CD14-positive monocyte (primary cell): ENCODE results near the gene HLA-DRB1. TPM values are rescaled to one million over a fixed set of nuclear protein-coding genes. Genes with fewer than 3 reads are reported as not detected.
A peak's percentile ranks its signal among the peaks of the same experiment; 100 is the strongest.

Experiments
- DNase-seq, 3 donors: peaks; one replicate each; pipeline ENCODE4 v3.0.0-alpha.2; 2011 to 2022
- H2AFZ ChIP-seq: 2 replicates; pipeline ENCODE4 v1.6.0; 2012; ENCODE audit warnings: mild to moderate bottlenecking, low read depth, low read length, inconsistent platforms; ENCODE audit not compliant: insufficient read depth, poor library complexity, severe bottlenecking
- H3K27ac ChIP-seq, 2 donors: 1 replicate in 1 of 2; 2 replicates in 1 of 2; pipeline ENCODE4 v1.5.1; 2012 to 2013; ENCODE audit warnings: low read length in 2 of 2, control low read depth in 1 of 2, inconsistent platforms in 1 of 2, low read depth in 1 of 2, mild to moderate bottlenecking in 1 of 2
- H3K27me3 ChIP-seq, 2 donors: one replicate each; pipeline versions ENCODE4 v1.6.0 to v1.6.1; 2011 to 2013; ENCODE audit warnings: low read length in 2 of 2; ENCODE audit not compliant: control insufficient read depth in 2 of 2, insufficient read depth in 2 of 2
- H3K36me3 ChIP-seq, 2 donors: replicated peaks in 1 of 2; 1 replicate in 1 of 2; 2 replicates in 1 of 2; pipeline versions ENCODE4 v1.5.1 to v1.6.1; 2012 to 2013; ENCODE audit warnings: low read length in 2 of 2, control low read depth in 1 of 2, inconsistent platforms in 1 of 2, mild to moderate bottlenecking in 1 of 2; ENCODE audit not compliant: insufficient read depth in 2 of 2, control insufficient read depth in 1 of 2
- H3K4me1 ChIP-seq, 2 donors: 1 replicate in 1 of 2; 2 replicates in 1 of 2; pipeline versions ENCODE4 v1.5.1 to v1.6.1; 2012 to 2013; ENCODE audit warnings: low read length in 2 of 2, control low read depth in 1 of 2, inconsistent platforms in 1 of 2, mild to moderate bottlenecking in 1 of 2, moderate library complexity in 1 of 2; ENCODE audit not compliant: insufficient read depth in 2 of 2, control insufficient read depth in 1 of 2
- H3K4me2 ChIP-seq: replicated peaks from 2 replicates; pipeline ENCODE3; 2012; ENCODE audit warnings: low read length, moderate library complexity, mild to moderate bottlenecking; ENCODE audit not compliant: poor library complexity, severe bottlenecking; ENCODE audit errors: extremely low read depth
- H3K4me3 ChIP-seq, 3 experiments: fragments of 200-600 bp in 1 of 3; sonication (generic) in 1 of 3; replicated peaks in 1 of 3; 1 replicate in 2 of 3; 2 replicates in 1 of 3; pipeline ENCODE4 v1.5.1; 2011 to 2013; ENCODE audit warnings: low read length in 3 of 3, mild to moderate bottlenecking in 3 of 3, control low read depth in 2 of 3, low read depth in 2 of 3, inconsistent platforms in 1 of 3, moderate library complexity in 1 of 3
- H3K79me2 ChIP-seq: 2 replicates; pipeline ENCODE4 v1.6.0; 2012; ENCODE audit warnings: mild to moderate bottlenecking, control low read depth, inconsistent platforms, low read length, moderate library complexity; ENCODE audit not compliant: insufficient read depth
- H3K9ac ChIP-seq: 2 replicates; pipeline ENCODE4 v1.6.0; 2017; ENCODE audit warnings: low read length, mild to moderate bottlenecking; ENCODE audit not compliant: insufficient read depth, poor library complexity, severe bottlenecking
- H3K9me3 ChIP-seq, 2 donors: replicated peaks in 1 of 2; 1 replicate in 1 of 2; 2 replicates in 1 of 2; pipeline versions ENCODE4 v1.5.1 to v1.6.1; 2012 to 2013; ENCODE audit warnings: low read length in 2 of 2, control low read depth in 1 of 2; ENCODE audit not compliant: control insufficient read depth in 1 of 2, insufficient read depth in 1 of 2
- H4K20me1 ChIP-seq: 2 replicates; pipeline ENCODE4 v1.6.0; 2012; ENCODE audit warnings: mild to moderate bottlenecking, low read length, control low read depth, moderate library complexity; ENCODE audit not compliant: insufficient read depth
- H3K27ac Mint-ChIP-seq, 7 donors: one replicate each; pipeline ENCODE4 v1.8.0; 2020; ENCODE audit warnings: mild to moderate bottlenecking in 7 of 7, mixed read lengths in 7 of 7, moderate library complexity in 6 of 7, inconsistent platforms in 2 of 7
- H3K27me3 Mint-ChIP-seq, 3 donors: one replicate each; pipeline ENCODE4 v1.8.0; 2021 to 2022; ENCODE audit warnings: low read depth in 3 of 3, mild to moderate bottlenecking in 3 of 3, mixed read lengths in 3 of 3, moderate library complexity in 3 of 3, inconsistent platforms in 1 of 3
- H3K36me3 Mint-ChIP-seq, 2 donors: one replicate each; pipeline ENCODE4 v1.8.0; 2020; ENCODE audit warnings: mixed read lengths in 2 of 2, inconsistent platforms in 1 of 2, mild to moderate bottlenecking in 1 of 2
- H3K4me1 Mint-ChIP-seq: one replicate; pipeline ENCODE4 v1.8.0; 2020; ENCODE audit warnings: mild to moderate bottlenecking, mixed read lengths
- H3K4me3 Mint-ChIP-seq, 2 donors: one replicate each; pipeline ENCODE4 v1.8.0; 2020; ENCODE audit warnings: mild to moderate bottlenecking in 2 of 2, mixed read lengths in 2 of 2, moderate library complexity in 1 of 2
- H3K9me3 Mint-ChIP-seq, 7 donors: one replicate each; pipeline ENCODE4 v1.8.0; 2020 to 2022; ENCODE audit warnings: mixed read lengths in 7 of 7, mild to moderate bottlenecking in 6 of 7, moderate library complexity in 6 of 7, inconsistent platforms in 2 of 7
- CTCF ChIP-seq: fragments of 200-600 bp; IDR thresholded peaks from one replicate; pipeline ENCODE4 v1.8.0; 2022; ENCODE audit warnings: antibody characterized with exemption, mild to moderate bottlenecking
- WGBS: methylation state at CpG from one replicate; pipeline ENCODE4 v1.1.5; 2013; ENCODE audit warnings: missing lambda C conversion rate; ENCODE audit not compliant: insufficient coverage; 5-methylcytosine and 5-hydroxymethylcytosine counted together
- intact Hi-C, 2 donors: fragments of 100-400 bp; cut with micrococcal nuclease; formaldehyde crosslinking; loops; one replicate each; pipeline versions ENCODE4 v1.15.0 to v1.15.1; 2023
- polyA plus RNA-seq, 3 donors: library from polyadenylated mRNA; depleted of rRNA in 1 of 3; unstranded in 2 of 3; stranded (reverse) in 1 of 3; fragments of 300-500 nt in 2 of 3; fragments of >200 nt in 1 of 3; fragmentation: Illumina TruSeq in 2 of 3; gene quantifications; 1 replicate in 2 of 3; 2 replicates in 1 of 3; pipeline ENCODE4 v1.2.3, GENCODE V29; 2012 to 2021

HLA-DRB1 gene
- polyA plus RNA-seq, 3 donors: 928 to 2,792 (median 2,645) TPM

GRCh38 chr6:32588156-32588555 is 1.5 kb downstream of the HLA-DRB1 start:
- H3K9ac ChIP-seq: no peak overlapping the region
- H2AFZ ChIP-seq: no peak overlapping the region
- H3K36me3 ChIP-seq: no peaks in the 10 kb centered on the region
- Mint-ChIP-seq H3K4me1 (peaks cover 61% of the 10 kb centered on the region), H3K36me3 (peaks cover 41 to 56% of the 10 kb centered on the region in 2 donors), H3K9me3 (peaks cover 0 to 3% (median 0%) of the 10 kb centered on the region in 7 donors), H3K4me3 (peak overlapping the region; percentile 90 to 96), H3K27me3 (peaks cover 0 to 5% (median 0%) of the 10 kb centered on the region in 3 donors), H3K27ac (peak overlapping the region; percentile 88 to 99 (median 95))
- peaks cover 0 to 8% of the 10 kb centered on the region in 2 donors for H3K4me1 ChIP-seq
- peaks cover 3% of the 10 kb centered on the region for H4K20me1 ChIP-seq
- H3K27ac ChIP-seq: peak overlapping the region in 1 of 2 donors; percentile 51
- peak overlapping the region; percentile 47 to 83 (median 74) for H3K4me3 ChIP-seq
- no peaks in the 10 kb centered on the region for H3K9me3 ChIP-seq
- no peaks in the 10 kb centered on the region for H3K27me3 ChIP-seq
- peaks cover 33% of the 10 kb centered on the region for H3K79me2 ChIP-seq
- intact Hi-C loops: no loop called here
- H3K4me2 ChIP-seq: peak overlapping the region; percentile 63
- no CpG with 5 or more reads among the region's 2 CpGs for WGBS
- TF ChIP-seq CTCF: no peak
- no peak for DNase-seq

DNA sequence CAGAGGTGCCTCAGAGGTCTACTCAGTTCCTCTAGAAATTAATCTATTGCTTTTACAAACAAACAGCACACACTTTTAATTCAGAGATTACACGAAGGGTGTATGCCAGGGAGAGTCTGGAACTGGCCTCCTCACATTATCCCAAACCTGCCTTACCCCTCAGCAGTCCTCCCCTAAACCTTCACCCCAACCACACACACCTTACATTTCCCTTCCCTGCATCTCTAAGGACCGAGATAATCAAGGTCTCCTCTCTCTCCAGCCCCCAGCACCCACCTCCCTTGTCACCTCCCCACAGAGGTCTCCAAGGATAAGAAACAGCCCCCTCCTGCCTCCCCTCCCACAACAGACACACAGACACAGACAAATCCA is 6.1 kb downstream of the HLA-DRB1 start:
- peaks cover 0 to 5% (median 0%) of the 10 kb centered on the region in 3 donors for H3K27me3 Mint-ChIP-seq
- Histone ChIP-seq H3K4me2 (no peak overlapping the region), H3K27me3 (no peaks in the 10 kb centered on the region), H3K9ac (no peak overlapping the region), H3K36me3 (peaks cover 20 to 26% of the 10 kb centered on the region in 2 donors), H3K4me3 (no peak overlapping the region), H3K4me1 (peaks cover 0 to 7% of the 10 kb centered on the region in 2 donors), H3K27ac (no peak overlapping the region), H2AFZ (no peak overlapping the region), H3K79me2 (peaks cover 28% of the 10 kb centered on the region), H3K9me3 (no peaks in the 10 kb centered on the region), H4K20me1 (peaks cover 17% of the 10 kb centered on the region)
- peak overlapping the region in 1 of 2 donors; percentile 45 for H3K4me3 Mint-ChIP-seq
- peaks cover 0 to 7% (median 1%) of the 10 kb centered on the region in 7 donors for H3K9me3 Mint-ChIP-seq
- TF ChIP-seq CTCF: no peak
- H3K4me1 Mint-ChIP-seq: peaks cover 46% of the 10 kb centered on the region
- H3K27ac Mint-ChIP-seq: peak overlapping the region in 5 of 7 donors; percentile 62 to 86 (median 85)
- intact Hi-C loops: no loop called here
- no peak for DNase-seq
- peaks cover 68 to 89% of the 10 kb centered on the region in 2 donors for H3K36me3 Mint-ChIP-seq
- 8% methylated on average over 2 of the region's 2 CpGs for WGBS
